OCI-LY7 (cell line): ENCODE results near the gene FIS1.

Source experiments
- EZH2phosphoT487 ChIP-seq: fragments of 200-600 bp; sonication (generic); IDR thresholded peaks from 2 replicates; pipeline ENCODE4 v1.6.1; 2018; ENCODE audit warnings: low read depth, borderline replicate concordance, mild to moderate bottlenecking, mixed run types, antibody characterized with exemption, low read length, moderate library complexity, mixed read lengths
- TF ChIP-seq, protein P1 (sequence below): fragments of 200-600 bp; sonication (generic); conservative IDR thresholded peaks from 2 replicates; pipeline ENCODE4 v1.5.1; 2014; ENCODE audit warnings: mild to moderate bottlenecking, antibody characterized with exemption, low read length, moderate library complexity, mixed read lengths

DNA sequence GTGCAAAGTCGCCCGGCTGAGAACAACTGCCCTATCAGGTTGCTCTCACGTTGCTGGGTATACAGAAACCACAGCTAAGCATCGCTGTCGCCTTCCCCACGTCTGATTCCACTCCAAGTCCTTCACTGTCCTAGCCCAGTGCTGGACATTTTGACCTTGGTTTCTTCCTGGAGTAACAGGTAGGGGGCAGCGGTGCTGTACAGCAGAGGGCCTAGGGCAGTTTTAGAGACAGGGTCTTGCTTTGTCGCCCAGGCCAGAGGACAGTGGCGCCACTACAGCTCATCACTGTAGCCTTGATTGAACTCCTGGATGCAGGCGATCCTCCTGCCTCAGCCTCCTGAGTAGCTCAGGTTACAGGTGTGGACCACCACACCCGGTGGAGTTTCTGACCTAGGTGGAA is 9.8 kb downstream of the FIS1 start:
- TF ChIP-seq, protein P1, sequence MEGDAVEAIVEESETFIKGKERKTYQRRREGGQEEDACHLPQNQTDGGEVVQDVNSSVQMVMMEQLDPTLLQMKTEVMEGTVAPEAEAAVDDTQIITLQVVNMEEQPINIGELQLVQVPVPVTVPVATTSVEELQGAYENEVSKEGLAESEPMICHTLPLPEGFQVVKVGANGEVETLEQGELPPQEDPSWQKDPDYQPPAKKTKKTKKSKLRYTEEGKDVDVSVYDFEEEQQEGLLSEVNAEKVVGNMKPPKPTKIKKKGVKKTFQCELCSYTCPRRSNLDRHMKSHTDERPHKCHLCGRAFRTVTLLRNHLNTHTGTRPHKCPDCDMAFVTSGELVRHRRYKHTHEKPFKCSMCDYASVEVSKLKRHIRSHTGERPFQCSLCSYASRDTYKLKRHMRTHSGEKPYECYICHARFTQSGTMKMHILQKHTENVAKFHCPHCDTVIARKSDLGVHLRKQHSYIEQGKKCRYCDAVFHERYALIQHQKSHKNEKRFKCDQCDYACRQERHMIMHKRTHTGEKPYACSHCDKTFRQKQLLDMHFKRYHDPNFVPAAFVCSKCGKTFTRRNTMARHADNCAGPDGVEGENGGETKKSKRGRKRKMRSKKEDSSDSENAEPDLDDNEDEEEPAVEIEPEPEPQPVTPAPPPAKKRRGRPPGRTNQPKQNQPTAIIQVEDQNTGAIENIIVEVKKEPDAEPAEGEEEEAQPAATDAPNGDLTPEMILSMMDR, result peak; percentile 56
- no peak for TF ChIP-seq EZH2phosphoT487
